ENCODE measurements around the gene UGT1A6.
"Not testable (repeated sequence)": the region's sequence is repeated elsewhere in the genome, so short reads cannot be mapped to it uniquely, and the experiment has no call there.

Gene UGT1A6

DNA sequence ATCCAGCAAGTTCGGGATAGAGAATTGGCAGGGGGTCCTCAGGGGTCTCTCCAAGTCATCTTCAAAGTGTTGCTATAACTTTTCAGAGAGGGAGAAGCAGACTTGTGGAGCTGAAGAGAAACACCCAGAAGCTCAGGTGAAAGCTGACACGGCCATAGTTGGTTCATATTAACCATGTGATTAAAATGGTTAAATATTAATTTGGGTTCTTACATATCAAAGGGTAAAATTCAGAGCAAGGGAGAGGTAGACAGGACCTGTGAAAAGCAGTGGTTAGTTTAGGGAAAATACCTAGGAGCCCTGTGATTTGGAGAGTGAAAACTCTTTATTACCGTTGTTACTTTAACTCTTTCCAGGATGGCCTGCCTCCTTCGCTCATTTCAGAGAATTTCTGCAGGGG, at the start of gene UGT1A6:
Gene UGT1A6 (plus strand): TSS at position 243 of the 400 bp plus-strand sequence. CDS start 115 bp downstream, at position 358.
- no peak for DNase-seq

DNA sequence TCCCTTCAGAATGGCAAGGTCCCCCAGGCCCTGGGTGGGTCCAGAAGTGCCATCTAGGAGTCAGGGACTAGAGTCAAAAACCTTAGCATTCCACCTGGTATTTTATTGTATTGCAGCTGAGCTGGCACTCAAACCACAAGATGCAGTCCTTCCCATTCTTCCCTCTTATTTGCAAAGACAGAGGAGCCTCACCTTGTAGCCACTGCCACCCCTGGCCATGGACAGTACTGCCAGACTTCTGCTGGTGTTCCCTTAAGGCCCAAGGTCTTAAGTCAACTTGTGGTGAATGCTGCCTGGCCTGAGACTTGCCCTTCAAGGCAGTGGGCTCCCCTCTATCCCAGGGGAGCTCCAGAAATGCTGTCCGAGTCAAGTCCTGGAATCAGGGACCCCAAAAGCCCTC, 49.6 kb upstream of the UGT1A6 start:
- DNase-seq = no peak

- not testable (repeated sequence) for DNase-seq
Observed at GRCh38 chr2:233646033-233646432, 46.7 kb upstream of the UGT1A6 start.

GRCh38 chr2:233650981-233651380, 41.7 kb upstream of the UGT1A6 start:
- DNase-seq = no peak

DNA sequence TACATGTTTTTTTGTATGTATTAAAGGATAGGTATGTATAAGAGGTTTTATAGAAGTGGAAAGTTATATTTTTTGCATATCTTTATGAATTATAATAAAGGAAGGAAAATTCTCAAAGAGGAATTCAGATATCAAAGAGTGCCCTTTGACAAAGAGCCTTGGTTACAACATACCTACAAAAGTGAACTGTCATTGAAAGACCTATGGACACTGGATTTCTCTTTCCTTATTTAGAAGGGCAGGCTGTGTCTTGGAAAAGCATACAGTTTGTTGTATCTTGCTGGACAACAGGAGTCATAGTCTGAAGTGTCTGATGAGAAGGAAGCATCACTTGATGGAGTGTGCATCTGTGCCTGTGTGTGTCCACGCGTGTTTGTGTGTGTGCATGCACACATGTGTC, 41.3 kb upstream of the UGT1A6 start:
- DNase-seq = no peak

GRCh38 chr2:233654501-233654900, 38.2 kb upstream of the UGT1A6 start:
- DNase-seq = no peak

DNA sequence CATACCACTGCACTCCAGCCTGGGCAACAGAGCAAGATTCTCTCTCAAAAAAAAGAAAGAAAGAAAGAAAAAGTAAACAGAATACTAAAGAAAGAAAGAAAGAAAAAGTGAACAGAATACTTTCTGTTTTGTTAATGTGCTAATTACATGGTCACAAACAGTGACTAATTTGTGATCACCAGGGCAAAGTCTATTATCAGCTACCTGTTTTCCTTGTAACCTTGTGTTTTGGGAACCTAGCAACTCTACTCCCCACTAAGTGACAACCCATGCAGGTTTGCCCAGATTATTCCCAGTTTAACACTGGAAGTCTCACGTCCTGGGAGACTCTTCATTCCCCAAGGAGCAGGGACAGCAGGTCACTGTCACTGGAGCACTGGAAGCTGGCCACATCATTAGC, 37.6 kb upstream of the UGT1A6 start:
- no peak for DNase-seq

GRCh38 chr2:233655943-233656342, 36.7 kb upstream of the UGT1A6 start:
- DNase-seq = not testable (repeated sequence)

- no peak for DNase-seq
Observed at GRCh38 chr2:233656443-233656842, 36.2 kb upstream of the UGT1A6 start.

- no peak for DNase-seq
Observed at GRCh38 chr2:233658610-233659009, 34.1 kb upstream of the UGT1A6 start.

DNA sequence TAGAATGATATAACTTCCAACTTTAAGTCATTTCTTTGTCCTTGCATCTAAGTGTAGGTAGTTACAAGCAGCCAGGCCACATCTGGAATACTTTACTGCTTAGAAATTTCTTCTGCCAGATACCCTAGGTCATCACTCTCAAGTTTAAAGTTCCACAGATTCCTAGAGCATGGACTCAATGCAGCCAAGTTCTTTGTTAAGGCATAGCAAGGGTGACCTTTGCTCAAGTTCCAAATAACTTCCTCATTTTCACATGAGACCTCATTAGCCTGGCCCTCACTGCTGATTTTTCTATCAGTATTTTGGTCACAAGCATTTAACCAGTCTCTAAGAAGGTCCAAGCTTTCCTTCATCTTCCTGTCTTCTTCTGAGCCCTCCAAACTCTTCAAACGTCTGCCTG, 28.8 kb upstream of the UGT1A6 start:
- DNase-seq = no peak

- no peak for DNase-seq
Observed at GRCh38 chr2:233668605-233669260, 24.0 kb upstream of the UGT1A6 start.

DNA sequence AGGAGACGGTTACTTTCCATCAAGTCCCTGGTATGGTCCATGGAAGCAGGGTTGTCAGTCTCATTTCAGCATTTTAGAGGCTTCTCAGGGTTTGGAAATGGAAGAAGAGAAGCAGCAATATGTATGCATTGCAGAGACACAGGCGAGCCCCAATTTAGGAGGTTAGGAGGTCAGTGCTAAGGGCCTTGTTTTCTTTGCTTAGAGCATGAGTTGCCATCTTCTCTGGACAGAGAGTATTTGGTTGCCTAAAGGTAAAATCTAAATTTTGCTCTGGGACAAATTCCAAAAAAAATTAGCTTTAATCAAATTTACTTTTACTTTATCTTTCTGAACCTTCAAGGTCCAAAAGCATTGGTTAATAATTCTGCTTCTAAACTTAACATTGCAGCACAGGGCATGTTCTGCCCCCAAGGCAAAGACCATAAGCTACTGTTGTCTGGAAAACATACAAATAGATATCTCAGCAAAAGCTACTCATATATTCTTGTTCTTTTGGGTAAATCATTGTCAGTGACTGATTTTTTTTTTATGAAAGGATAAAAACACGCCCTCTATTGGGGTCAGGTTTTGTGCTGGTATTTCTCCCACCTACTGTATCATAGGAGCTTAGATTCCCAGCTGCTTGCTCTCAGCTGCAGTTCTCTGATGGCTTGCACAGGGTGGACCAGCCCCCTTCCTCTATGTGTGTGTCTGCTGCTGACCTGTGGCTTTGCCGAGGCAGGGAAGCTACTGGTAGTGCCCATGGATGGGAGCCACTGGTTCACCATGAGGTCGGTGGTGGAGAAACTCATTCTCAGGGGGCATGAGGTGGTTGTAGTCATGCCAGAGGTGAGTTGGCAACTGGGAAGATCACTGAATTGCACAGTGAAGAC, 21.2 kb upstream of the UGT1A6 start, which contains the start of gene UGT1A9:
Gene UGT1A9 (plus strand): TSS at position 609 of the 872 bp plus-strand sequence. CDS start 37 bp downstream, at position 646.
- DNase-seq = no peak

DNA sequence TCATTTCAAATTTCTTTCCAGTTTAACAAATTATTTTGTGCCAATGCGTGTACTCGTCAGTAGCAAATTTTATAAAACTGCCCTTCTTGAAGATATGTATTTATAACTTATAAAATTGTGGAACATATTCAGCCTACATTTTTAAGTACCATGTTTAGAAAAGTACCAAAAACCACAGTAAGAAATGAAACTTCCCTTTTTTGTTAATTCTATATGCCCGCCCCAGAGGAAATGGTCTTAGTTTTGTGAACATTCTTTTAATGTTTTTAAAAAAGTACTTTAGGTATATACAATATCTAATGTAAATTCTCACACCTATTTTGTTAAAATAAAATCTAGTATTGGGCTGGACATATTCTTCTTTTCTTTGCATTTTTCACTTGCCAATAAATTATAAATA, 19.8 kb upstream of the UGT1A6 start:
- DNase-seq = no peak

GRCh38 chr2:233673896-233674295, 18.8 kb upstream of the UGT1A6 start:
- DNase-seq = no peak

DNA sequence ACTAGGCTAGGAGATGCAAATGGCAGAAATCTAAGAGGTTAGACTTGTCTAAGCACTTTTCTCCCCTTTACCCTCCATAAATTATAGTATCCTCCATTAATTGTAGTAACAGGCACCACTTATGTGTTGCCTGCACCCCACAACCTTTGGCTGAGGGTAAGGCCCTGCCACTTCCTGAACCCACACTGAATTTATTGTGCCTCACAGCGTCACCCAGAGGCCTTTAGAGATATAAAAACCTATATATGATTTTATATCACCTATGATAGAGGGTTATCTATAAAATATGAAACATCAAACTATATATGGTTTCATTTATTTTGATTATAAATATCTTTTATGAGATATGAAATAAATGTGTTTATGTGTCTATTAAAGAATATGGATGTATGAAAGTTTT, 18.4 kb upstream of the UGT1A6 start:
- no peak for DNase-seq

DNA sequence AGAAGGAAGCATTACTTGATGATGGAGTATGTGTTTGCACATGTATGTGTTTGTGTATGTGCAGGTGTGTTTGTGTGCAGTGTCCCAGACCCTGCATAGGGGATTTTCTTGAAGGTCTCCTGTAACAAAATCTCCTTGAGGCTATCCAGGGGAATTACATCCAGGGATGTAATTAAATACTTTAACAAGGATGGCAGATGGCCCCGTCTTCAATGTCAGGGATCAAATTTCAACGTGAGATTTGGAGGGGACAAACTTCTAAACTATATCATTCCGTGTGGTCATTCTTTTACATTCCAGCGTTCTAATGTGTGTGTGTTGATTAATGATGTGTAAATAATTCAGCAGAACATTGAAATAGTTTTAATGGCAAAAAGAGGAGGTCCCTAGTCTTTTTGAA, 17.7 kb upstream of the UGT1A6 start:
- no peak for DNase-seq

GRCh38 chr2:233676046-233676445, 16.6 kb upstream of the UGT1A6 start:
- DNase-seq = no peak

- DNase-seq = no peak
Observed at GRCh38 chr2:233679196-233679595, 13.5 kb upstream of the UGT1A6 start.

DNA sequence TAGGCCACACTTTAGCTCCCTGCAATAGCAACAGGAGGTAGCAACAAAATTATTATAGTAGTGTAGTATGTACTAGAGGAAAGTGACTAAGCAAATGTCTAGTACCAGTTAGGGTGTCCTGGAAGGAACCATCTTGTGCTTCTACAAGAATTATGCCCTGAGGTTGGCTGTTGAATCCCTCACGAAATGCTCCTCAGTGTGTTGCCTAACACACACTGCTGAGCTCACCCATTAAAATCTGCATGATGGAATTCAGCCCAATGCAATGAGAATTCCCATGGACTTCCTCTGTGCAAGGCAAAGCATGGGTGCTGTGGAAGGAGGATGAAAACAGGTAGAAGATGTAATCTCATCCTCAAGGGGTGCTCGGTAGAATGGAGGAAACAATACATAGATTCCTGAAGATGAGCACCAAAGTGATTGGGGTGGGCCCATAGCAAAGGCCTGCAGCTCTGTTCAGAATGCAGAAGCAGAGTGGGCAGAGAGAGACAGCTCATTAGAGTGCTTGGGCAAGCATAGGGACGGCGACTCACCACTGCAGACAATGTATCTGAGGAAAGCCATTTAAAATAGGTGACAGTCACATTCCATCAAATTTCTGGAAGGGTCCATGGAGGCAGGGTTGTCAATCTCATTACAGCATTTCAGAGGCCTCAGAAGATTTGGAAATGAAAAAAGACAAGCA, 12.2 kb upstream of the UGT1A6 start:
- no peak for DNase-seq

DNA sequence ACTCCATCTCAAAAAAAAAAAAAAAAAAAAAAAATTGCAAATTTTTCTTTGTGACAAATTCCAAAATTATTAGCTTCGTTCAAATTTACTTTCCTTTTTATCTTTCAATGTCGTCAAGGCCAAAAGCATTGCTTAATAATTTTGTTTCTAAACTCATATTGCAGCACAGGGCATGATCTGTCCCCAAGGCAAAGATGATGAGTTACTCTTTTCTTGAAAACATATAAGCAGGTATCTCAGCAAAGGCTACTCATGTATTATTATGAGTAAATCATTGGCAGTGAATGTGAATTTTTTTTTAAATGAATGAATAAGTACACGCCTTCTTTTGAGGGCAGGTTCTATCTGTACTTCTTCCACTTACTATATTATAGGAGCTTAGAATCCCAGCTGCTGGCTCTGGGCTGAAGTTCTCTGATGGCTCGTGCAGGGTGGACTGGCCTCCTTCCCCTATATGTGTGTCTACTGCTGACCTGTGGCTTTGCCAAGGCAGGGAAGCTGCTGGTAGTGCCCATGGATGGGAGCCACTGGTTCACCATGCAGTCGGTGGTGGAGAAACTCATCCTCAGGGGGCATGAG, 11.1 kb upstream of the UGT1A6 start, which contains the start of gene UGT1A7:
Gene UGT1A7 (plus strand): TSS at position 381 of the 579 bp plus-strand sequence. CDS start 37 bp downstream, at position 418.
- DNase-seq = no peak

DNA sequence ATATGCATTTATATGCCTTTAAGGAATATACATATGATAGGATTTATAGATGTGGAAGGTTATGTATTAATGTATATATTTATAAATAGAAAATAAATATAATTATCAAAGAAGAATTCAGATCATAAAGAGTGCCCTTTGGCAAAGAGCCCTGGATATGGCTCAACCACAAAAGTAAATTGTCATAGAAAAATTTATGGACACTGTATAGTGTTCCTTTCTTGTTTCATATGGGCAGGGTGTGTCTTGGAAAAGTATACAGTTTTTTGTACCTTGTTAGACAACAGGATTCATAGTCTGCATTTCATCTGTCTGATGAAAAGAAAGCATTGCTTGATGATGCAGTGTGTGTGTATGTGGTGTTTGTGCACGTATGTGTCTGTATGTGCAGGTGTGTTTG, 8.1 kb upstream of the UGT1A6 start:
- DNase-seq = no peak

- DNase-seq = no peak
Observed at GRCh38 chr2:233686928-233687327, 5.8 kb upstream of the UGT1A6 start.

Data from activated CD4-positive, alpha-beta T cell treated with anti-CD3 and anti-CD28 coated beads for 48 hours (primary cell).